Body of pancreas (tissue), 4 donors: ENCODE data around the gene NOX4.

Experiments
- POLR2A ChIP-seq, 3 donors: fragments of 450-650 bp; IDR thresholded peaks; one replicate each; pipeline ENCODE4 v1.6.1; 2016; ENCODE audit warnings: antibody characterized with exemption in 3 of 3, mild to moderate bottlenecking in 2 of 3
- TF ChIP-seq, protein P1 (sequence below), 7 experiments: fragments of 450-650 bp in 4 of 7; fragments of 200-600 bp in 3 of 7; sonication (generic) in 3 of 7; IDR thresholded peaks; one replicate each; pipeline ENCODE4 v1.5.1; 2016 to 2019; ENCODE audit warnings: antibody characterized with exemption in 7 of 7

DNA sequence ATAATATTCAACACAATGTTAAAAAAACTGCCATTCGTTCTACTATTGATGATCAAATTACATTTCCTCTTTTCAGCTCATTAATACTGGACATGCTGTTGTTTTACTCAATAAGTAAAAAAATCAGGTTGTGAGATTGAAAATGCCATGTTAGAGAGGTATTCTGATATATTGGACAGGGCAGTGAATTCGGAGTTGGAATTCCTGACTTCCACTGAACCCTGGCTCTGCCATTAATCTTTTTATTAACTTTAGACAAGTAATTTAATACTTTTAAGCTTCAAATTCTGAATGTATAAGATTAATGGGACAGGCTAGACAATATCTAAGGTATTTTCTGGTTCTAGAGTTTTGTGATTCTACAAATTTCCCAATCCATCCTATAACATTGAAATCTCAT is 12.2 kb upstream of the NOX4 start:
- TF ChIP-seq, protein P1, sequence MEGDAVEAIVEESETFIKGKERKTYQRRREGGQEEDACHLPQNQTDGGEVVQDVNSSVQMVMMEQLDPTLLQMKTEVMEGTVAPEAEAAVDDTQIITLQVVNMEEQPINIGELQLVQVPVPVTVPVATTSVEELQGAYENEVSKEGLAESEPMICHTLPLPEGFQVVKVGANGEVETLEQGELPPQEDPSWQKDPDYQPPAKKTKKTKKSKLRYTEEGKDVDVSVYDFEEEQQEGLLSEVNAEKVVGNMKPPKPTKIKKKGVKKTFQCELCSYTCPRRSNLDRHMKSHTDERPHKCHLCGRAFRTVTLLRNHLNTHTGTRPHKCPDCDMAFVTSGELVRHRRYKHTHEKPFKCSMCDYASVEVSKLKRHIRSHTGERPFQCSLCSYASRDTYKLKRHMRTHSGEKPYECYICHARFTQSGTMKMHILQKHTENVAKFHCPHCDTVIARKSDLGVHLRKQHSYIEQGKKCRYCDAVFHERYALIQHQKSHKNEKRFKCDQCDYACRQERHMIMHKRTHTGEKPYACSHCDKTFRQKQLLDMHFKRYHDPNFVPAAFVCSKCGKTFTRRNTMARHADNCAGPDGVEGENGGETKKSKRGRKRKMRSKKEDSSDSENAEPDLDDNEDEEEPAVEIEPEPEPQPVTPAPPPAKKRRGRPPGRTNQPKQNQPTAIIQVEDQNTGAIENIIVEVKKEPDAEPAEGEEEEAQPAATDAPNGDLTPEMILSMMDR (IDR thresholded peaks at IDR 0.05): no peak
- TF ChIP-seq POLR2A (IDR thresholded peaks at IDR 0.05): no peak
